ENCODE data around the gene PPIL4.

Gene PPIL4, protein sequence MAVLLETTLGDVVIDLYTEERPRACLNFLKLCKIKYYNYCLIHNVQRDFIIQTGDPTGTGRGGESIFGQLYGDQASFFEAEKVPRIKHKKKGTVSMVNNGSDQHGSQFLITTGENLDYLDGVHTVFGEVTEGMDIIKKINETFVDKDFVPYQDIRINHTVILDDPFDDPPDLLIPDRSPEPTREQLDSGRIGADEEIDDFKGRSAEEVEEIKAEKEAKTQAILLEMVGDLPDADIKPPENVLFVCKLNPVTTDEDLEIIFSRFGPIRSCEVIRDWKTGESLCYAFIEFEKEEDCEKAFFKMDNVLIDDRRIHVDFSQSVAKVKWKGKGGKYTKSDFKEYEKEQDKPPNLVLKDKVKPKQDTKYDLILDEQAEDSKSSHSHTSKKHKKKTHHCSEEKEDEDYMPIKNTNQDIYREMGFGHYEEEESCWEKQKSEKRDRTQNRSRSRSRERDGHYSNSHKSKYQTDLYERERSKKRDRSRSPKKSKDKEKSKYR

GRCh38 chr6:149545754-149546471, at the start of gene PPIL4:
Gene PPIL4, minus strand, starts transcription at chr6:149546043. Its CDS starts 38 bp downstream, at chr6:149546005.
- peak; percentile 98 for DNase-seq

- DNase-seq, result no peak
Observed at GRCh38 chr6:149593408-149593807, 47.6 kb upstream of the PPIL4 start.

- DNase-seq, result no peak
Observed at GRCh38 chr6:149592983-149593382, 47.1 kb upstream of the PPIL4 start.

- no peak for DNase-seq
Observed at GRCh38 chr6:149586149-149586548, 40.3 kb upstream of the PPIL4 start.

DNA sequence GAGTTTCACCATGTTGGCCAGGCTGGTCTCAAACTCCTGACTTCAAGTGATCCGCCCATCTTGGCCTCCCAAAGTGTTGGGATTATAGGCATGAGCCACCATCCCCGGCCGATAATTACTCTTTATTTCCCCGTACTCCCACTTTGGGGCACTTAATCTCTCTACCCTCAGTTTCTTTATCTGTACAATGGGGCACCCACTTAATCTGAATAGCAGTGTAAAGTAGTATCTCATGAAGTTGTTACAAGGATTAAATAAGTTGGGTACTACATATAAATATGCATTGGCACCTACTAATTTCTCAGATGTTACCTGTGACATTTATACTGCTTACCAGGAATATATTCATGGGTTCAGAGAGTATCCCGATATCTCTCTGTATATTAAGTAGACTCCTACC, 35.5 kb upstream of the PPIL4 start:
- no peak for DNase-seq

GRCh38 chr6:149580880-149581279, 35.0 kb upstream of the PPIL4 start:
- no peak for DNase-seq

GRCh38 chr6:149567945-149568585, 22.2 kb upstream of the PPIL4 start:
- no peak for DNase-seq

DNA sequence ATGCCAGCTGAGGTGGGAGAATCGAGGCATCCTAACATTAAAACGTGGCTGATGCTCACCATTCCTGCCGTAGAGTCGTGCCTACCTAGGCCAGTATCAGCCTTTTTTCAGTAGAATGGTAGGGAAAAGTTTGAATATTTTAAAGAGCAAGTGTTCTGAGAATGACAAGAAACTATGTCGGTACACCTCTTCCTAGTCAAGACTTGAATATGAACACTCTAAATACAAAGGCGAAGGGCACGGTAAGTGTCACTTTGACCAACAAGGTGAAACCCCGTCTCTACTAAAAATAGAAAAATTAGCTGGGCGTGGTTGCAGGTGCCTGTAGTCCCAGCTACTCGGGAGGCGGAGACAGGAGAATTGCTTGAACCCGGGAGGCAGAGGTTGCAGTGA, 21.3 kb upstream of the PPIL4 start:
- DNase-seq, result no peak

- peak; percentile 70 for DNase-seq
Observed at GRCh38 chr6:149566410-149567193, 20.8 kb upstream of the PPIL4 start.

GRCh38 chr6:149565527-149566409, 19.9 kb upstream of the PPIL4 start, which contains the start of gene GINM1:
Gene GINM1, plus strand, starts transcription at chr6:149566375. Its CDS starts 40 bp downstream, at chr6:149566415.
- peak; percentile 98 for DNase-seq

DNA sequence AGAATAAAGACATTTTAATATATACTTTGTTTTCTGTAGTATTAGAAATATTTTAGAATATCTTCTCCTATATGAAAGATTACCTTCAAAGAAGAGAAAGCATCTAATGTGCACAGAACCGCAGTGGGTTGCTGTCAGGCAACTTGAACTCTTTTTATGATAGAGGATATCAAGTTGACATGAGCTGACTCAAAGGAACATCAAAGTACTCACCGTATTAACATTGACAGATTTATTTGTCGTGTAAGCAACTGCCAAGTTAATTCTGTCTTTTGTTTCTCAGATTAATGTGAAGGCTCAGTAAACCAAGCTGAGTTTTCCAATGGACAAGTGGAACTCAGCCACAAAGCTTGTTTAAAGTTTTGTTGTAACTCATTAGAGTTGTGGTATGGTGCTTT, 18.1 kb upstream of the PPIL4 start:
- DNase-seq, result no peak

- DNase-seq, result no peak
Observed at GRCh38 chr6:149563203-149563927, 17.5 kb upstream of the PPIL4 start.

- DNase-seq, result no peak
Observed at GRCh38 chr6:149560736-149561135, 14.9 kb upstream of the PPIL4 start.

GRCh38 chr6:149559389-149559788, 13.5 kb upstream of the PPIL4 start:
- no peak for DNase-seq

- no peak for DNase-seq
Observed at GRCh38 chr6:149558029-149558428, 12.2 kb upstream of the PPIL4 start.

GRCh38 chr6:149551920-149552319, 6.1 kb upstream of the PPIL4 start:
- DNase-seq, result no peak

- peak; percentile 62 for DNase-seq
Observed at GRCh38 chr6:149545258-149545753, 537 bp downstream of the PPIL4 start.

GRCh38 chr6:149544646-149545257, 1.1 kb downstream of the PPIL4 start:
- no peak for DNase-seq

DNA sequence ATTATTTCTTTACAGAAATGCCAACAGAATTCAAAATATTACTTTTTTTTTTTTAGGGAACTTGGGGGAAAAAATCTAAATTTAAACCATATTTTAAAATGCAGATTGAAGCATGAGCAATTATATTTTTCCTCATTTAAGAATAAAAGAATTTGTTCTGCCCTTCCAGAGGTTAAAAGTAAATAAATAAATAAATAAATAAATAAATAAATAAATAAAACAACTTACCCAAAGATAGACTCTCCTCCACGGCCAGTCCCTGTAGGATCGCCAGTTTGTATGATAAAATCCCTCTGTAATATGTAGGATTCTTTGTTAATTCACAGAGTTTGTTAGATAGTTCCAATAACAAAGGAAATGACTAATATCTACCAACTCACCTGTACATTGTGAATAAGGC, 4.7 kb downstream of the PPIL4 start:
- no peak for DNase-seq

DNA sequence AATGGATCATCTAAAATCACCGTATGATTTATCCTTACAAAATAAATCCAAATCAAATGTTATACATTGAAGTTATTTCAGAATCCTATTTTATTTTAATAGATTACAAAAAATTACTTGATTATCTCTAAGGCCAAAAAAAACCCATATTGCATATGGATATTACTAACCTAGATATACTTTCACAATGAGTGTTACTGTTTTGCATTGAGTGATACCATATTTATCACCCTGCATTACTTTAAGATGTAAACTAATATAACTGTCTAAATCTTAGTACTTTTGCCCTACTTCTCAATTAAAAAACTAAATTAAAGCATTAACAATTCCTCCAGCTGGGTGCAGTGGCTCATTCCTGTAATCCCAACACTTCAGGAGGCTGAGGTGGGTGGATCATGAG, 11.1 kb downstream of the PPIL4 start:
- no peak for DNase-seq
